HepG2 (cell line): Measurements from ENCODE around the gene CHMP1A. TPM values are rescaled to one million over a fixed set of nuclear protein-coding genes. Genes with fewer than 3 reads are reported as not detected.

Experiments
- ATAC-seq: fragments of 200-7000 bp; cut with Tn5 transposase; 3 replicates; pipeline ENCODE4 v1.9.1; 2020; ENCODE audit warnings: mild to moderate bottlenecking, moderate library complexity
- BruUV-seq: library from RNA; stranded (reverse); fragments of 400-500 nt; replicated peaks from 2 replicates; lab custom pipeline; 2021; lab: Mats Ljungman, UMichigan
- CTCF ChIA-PET: fragments of 300-600 bp; formaldehyde crosslinking; extraction: SDS; loops from one replicate; lab custom pipeline; 2021; ENCODE audit warnings: low total read pairs, inconsistent platforms, low intra/inter-chr PET ratio; lab: Yijun Ruan, JAX
- POLR2A ChIA-PET: fragments of 350-600 bp; sonication (Branson Sonifier 250); formaldehyde crosslinking; loops from one replicate; lab custom pipeline; 2020; ENCODE audit warnings: antibody characterized with exemption, inconsistent platforms; lab: Yijun Ruan, JAX
- DNase-seq: peaks from one replicate; pipeline ENCODE4 v3.0.0-alpha.2; 2015; ENCODE audit warnings: low spot score
- FAIRE-seq: peaks from 3 replicates; lab custom pipeline; 2011; peaks lifted over from hg19 to GRCh38; lab: Jason Lieb, UNC
- H2AFZ ChIP-seq: one replicate; pipeline ENCODE4 v1.6.1; 2011; ENCODE audit warnings: low read length, inconsistent platforms
- H3K27ac ChIP-seq: fragments of 300-600 bp; 3 replicates; pipeline ENCODE4 v1.8.0; 2011; ENCODE audit warnings: mixed run types, mild to moderate bottlenecking, mixed read lengths, low read length, inconsistent platforms; ENCODE audit not compliant: insufficient read depth; ENCODE audit errors: extremely low read length
- H3K27me3 ChIP-seq, 2 experiments: fragments of 200-600 bp in 1 of 2; 2 replicates in 1 of 2; 3 replicates in 1 of 2; pipeline versions ENCODE4 v1.6.0 to v1.8.0; 2011; ENCODE audit warnings: low read length in 2 of 2, mild to moderate bottlenecking in 2 of 2, moderate library complexity in 2 of 2, inconsistent platforms in 1 of 2; ENCODE audit not compliant: insufficient read depth in 2 of 2, control insufficient read depth in 1 of 2
- H3K36me3 ChIP-seq, 2 experiments: fragments of 200-600 bp in 1 of 2; replicated peaks in 1 of 2; 2 replicates in 1 of 2; 3 replicates in 1 of 2; pipeline versions ENCODE4 v1.5.1 to v1.8.0; 2011; ENCODE audit warnings: low read length in 2 of 2, inconsistent platforms in 1 of 2; ENCODE audit not compliant: insufficient read depth in 2 of 2, control insufficient read depth in 1 of 2
- H3K4me1 ChIP-seq: 2 replicates; pipeline ENCODE4 v1.5.1; 2012; ENCODE audit warnings: low read length, inconsistent platforms; ENCODE audit not compliant: insufficient read depth
- H3K4me2 ChIP-seq: 2 replicates; pipeline ENCODE4 v1.6.0; 2011; ENCODE audit warnings: low read depth, low read length, inconsistent platforms
- H3K4me3 ChIP-seq, 3 experiments: fragments of 200-600 bp in 1 of 3; sonication (generic), shearing (Covaris generic) in 1 of 3; replicated peaks in 1 of 3; 2 replicates each; pipeline ENCODE4 v1.5.1; 2011 to 2016; ENCODE audit warnings: low read length in 3 of 3, inconsistent platforms in 2 of 3, low read depth in 2 of 3, mild to moderate bottlenecking in 2 of 3, control low read depth in 1 of 3, mixed read lengths in 1 of 3; ENCODE audit not compliant: insufficient read depth in 1 of 3
- H3K79me2 ChIP-seq: one replicate; pipeline ENCODE4 v1.6.1; 2011; ENCODE audit warnings: low read length, inconsistent platforms; ENCODE audit not compliant: insufficient read depth
- H3K9ac ChIP-seq: 2 replicates; pipeline ENCODE4 v1.6.0; 2011; ENCODE audit warnings: mild to moderate bottlenecking, low read depth, low read length, inconsistent platforms; ENCODE audit not compliant: insufficient read depth
- H3K9me3 ChIP-seq: 2 replicates; pipeline ENCODE4 v1.5.1; 2012; ENCODE audit warnings: mild to moderate bottlenecking, low read length
- H4K20me1 ChIP-seq: 2 replicates; pipeline ENCODE4 v1.6.0; 2011; ENCODE audit warnings: inconsistent platforms, mild to moderate bottlenecking, low read length, moderate library complexity; ENCODE audit not compliant: insufficient read depth
- BRF2 ChIP-seq: sonication (generic); formaldehyde crosslinking; IDR thresholded peaks from 2 replicates; pipeline ENCODE4 v1.8.1; 2022; ENCODE audit warnings: mild to moderate bottlenecking, missing genetic modification reagents
- EEA1 ChIP-seq: sonication (generic); formaldehyde crosslinking; IDR thresholded peaks from 2 replicates; pipeline ENCODE4 v1.5.1; 2020; ENCODE audit warnings: mild to moderate bottlenecking, missing genetic modification reagents, borderline replicate concordance
- IRF1 ChIP-seq: sonication (generic); formaldehyde crosslinking; IDR thresholded peaks from 2 replicates; pipeline ENCODE4 v1.4.0; 2020; ENCODE audit warnings: low read depth, mild to moderate bottlenecking, missing genetic modification reagents
- MYC ChIP-seq: sonication (generic); formaldehyde crosslinking; IDR thresholded peaks from 2 replicates; pipeline ENCODE4 v1.9.0; 2021; ENCODE audit warnings: missing genetic modification reagents, borderline replicate concordance
- PCBP2 ChIP-seq: fragments of 200-400 bp; formaldehyde crosslinking; optimal IDR thresholded peaks from 2 replicates; pipeline ENCODE3; 2018; ENCODE audit warnings: low read length, low read depth; ENCODE audit not compliant: poor library complexity, severe bottlenecking
- SMC3 ChIP-seq: IDR thresholded peaks from 2 replicates; pipeline ENCODE4 v1.6.1; 2011; ENCODE audit warnings: low read length, improper control_type of control experiment
- ZBTB38 ChIP-seq: sonication (generic); formaldehyde crosslinking; IDR thresholded peaks from 2 replicates; pipeline ENCODE4 v1.5.1; 2020; ENCODE audit warnings: mild to moderate bottlenecking, missing genetic modification reagents
- ZFP41 ChIP-seq: sonication (generic); formaldehyde crosslinking; IDR thresholded peaks from 2 replicates; pipeline ENCODE4 v1.4.0; 2020; ENCODE audit warnings: mild to moderate bottlenecking, missing genetic modification reagents, borderline replicate concordance
- ZNF12 ChIP-seq: sonication (generic); formaldehyde crosslinking; IDR thresholded peaks from 2 replicates; pipeline ENCODE4 v1.5.0; 2020; ENCODE audit warnings: missing genetic modification reagents
- ZNF687 ChIP-seq: sonication (generic); formaldehyde crosslinking; IDR thresholded peaks from 2 replicates; pipeline ENCODE4 v1.5.1; 2020; ENCODE audit warnings: mild to moderate bottlenecking, missing genetic modification reagents, moderate library complexity
- ZNF691 ChIP-seq: sonication (generic); formaldehyde crosslinking; IDR thresholded peaks from 2 replicates; pipeline ENCODE4 v1.4.0; 2020; ENCODE audit warnings: missing genetic modification reagents, low read depth, mild to moderate bottlenecking, borderline replicate concordance
- WGBS: methylation state at CpG from one replicate; pipeline ENCODE4 v1.1.6; 2017; ENCODE audit warnings: low lambda C conversion rate; 5-methylcytosine and 5-hydroxymethylcytosine counted together
- in situ Hi-C: cut with HindIII; loops from 2 replicates; pipeline ENCODE4 v1.10.0; 2017; ENCODE audit warnings: low pct_unique_long_range_greater_than_20kb; ENCODE audit not compliant: extremely low pct_ligation_motif_present
- intact Hi-C: fragments of 100-400 bp; cut with micrococcal nuclease; formaldehyde crosslinking; loops from one replicate; pipeline ENCODE4 v1.10.0; 2022; ENCODE audit not compliant: unreplicated experiment
- polyA plus RNA-seq, 8 experiments: library from polyadenylated mRNA; depleted of rRNA in 3 of 8; stranded (reverse) in 7 of 8; unstranded in 1 of 8; fragments of >200 nt; fragmentation: Illumina TruSeq in 4 of 8; extraction: Trizol in 4 of 8; gene quantifications; 2 replicates each; pipeline versions ENCODE4 v1.2.1 to v1.2.3, GENCODE V29; 2011 to 2016; ENCODE audit warnings: low read depth in 4 of 8, missing spikeins in 1 of 8, mixed read lengths in 1 of 8; ENCODE audit not compliant: insufficient read depth in 1 of 8
- total RNA-seq, 5 experiments: library from RNA; depleted of rRNA; stranded (reverse); fragments of >200 nt; fragmentation: Illumina TruSeq; extraction: Trizol; gene quantifications; 2 replicates each; pipeline ENCODE4 v1.2.3, GENCODE V29; 2016; ENCODE audit warnings: low read depth in 1 of 5

Gene CHMP1A
- total and polyA plus RNA-seq, 2 of the 13 experiments (the other 11 are each of a cell fraction or from before 2014, with no cell fraction given) = 69.4 to 73.3 TPM

GRCh38 chr16:89670496-89671431 is 13.3 kb upstream of the CHMP1A start:
- Histone ChIP-seq H3K27ac (no peak overlapping the region), H4K20me1 (no peaks in the 10 kb centered on the region), H3K4me3 (no peak overlapping the region), H3K4me2 (no peak overlapping the region), H2AFZ (no peak overlapping the region), H3K79me2 (no peaks in the 10 kb centered on the region), H3K9me3 (peaks cover 12% of the 10 kb centered on the region; the same call in 1 of the 2 replicates), H3K27me3 (no peaks in the 10 kb centered on the region), H3K4me1 (peaks cover 26% of the 10 kb centered on the region), H3K36me3 (no peaks in the 10 kb centered on the region), H3K9ac (no peak overlapping the region)
- POLR2A ChIA-PET = interaction anchor here (0.6 to 1.6 kb wide), 4 partner anchors 13 to 251 kb away, joined by 3 to 8 read pairs (median 4); no protein-coding TSS in a partner anchor
- TF ChIP-seq SMC3 (peak; percentile 28; the same call in 1 of the 2 replicates), BRF2 (CRISPR knock-in tag) (no peak), EEA1 (0 out of 2 replicates have a peak, but pooled peaks have one; percentile 57), ZFP41 (CRISPR knock-in tag) (no peak), ZNF691 (CRISPR knock-in tag) (peak; percentile 46; the same call in 1 of the 2 replicates), MYC (CRISPR knock-in tag) (peak; percentile 28; the same call in 1 of the 2 replicates), PCBP2 (no peak), ZBTB38 (0 out of 2 replicates have a peak, but pooled peaks have one; percentile 23), IRF1 (CRISPR knock-in tag) (no peak), ZNF687 (CRISPR knock-in tag) (peak; percentile 36), ZNF12 (no peak)
- in situ Hi-C loops = no loop called here
- peak; percentile 21 for DNase-seq
- 78% methylated on average over 10 of the region's 10 CpGs for WGBS
- FAIRE-seq = peak; percentile 42
- intact Hi-C loops = loop anchor here (2.0 kb wide), 1 partner anchor 16 kb away; the partner anchor contains the start of gene CDK10
- BruUV-seq = no TSS peak
- CTCF ChIA-PET = no interaction called here
- ATAC-seq = peak; percentile 71
